OCI-LY1 (cell line): ENCODE data around the gene SPA17.

Source experiments
- EZH2 ChIP-seq: fragments of 200-600 bp; sonication (generic), shearing (Covaris generic); IDR thresholded peaks from 2 replicates; pipeline ENCODE4 v1.8.0; 2017; ENCODE audit warnings: borderline replicate concordance, mixed run types, mild to moderate bottlenecking, antibody characterized with exemption, low read length, moderate library complexity, mixed read lengths
- TF ChIP-seq, protein P1 (sequence below): fragments of 200-600 bp; sonication (generic), shearing (Covaris generic); IDR thresholded peaks from 2 replicates; pipeline ENCODE4 v1.5.1; 2017; ENCODE audit warnings: mild to moderate bottlenecking, antibody characterized with exemption, low read length, moderate library complexity, mixed read lengths

GRCh38 chr11:124670732-124671131, 3.0 kb upstream of the SPA17 start:
- TF ChIP-seq, protein P1, sequence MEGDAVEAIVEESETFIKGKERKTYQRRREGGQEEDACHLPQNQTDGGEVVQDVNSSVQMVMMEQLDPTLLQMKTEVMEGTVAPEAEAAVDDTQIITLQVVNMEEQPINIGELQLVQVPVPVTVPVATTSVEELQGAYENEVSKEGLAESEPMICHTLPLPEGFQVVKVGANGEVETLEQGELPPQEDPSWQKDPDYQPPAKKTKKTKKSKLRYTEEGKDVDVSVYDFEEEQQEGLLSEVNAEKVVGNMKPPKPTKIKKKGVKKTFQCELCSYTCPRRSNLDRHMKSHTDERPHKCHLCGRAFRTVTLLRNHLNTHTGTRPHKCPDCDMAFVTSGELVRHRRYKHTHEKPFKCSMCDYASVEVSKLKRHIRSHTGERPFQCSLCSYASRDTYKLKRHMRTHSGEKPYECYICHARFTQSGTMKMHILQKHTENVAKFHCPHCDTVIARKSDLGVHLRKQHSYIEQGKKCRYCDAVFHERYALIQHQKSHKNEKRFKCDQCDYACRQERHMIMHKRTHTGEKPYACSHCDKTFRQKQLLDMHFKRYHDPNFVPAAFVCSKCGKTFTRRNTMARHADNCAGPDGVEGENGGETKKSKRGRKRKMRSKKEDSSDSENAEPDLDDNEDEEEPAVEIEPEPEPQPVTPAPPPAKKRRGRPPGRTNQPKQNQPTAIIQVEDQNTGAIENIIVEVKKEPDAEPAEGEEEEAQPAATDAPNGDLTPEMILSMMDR: no peak
- TF ChIP-seq EZH2: no peak
